Measurements from ENCODE around the gene GNAO1.

Gene GNAO1

DNA sequence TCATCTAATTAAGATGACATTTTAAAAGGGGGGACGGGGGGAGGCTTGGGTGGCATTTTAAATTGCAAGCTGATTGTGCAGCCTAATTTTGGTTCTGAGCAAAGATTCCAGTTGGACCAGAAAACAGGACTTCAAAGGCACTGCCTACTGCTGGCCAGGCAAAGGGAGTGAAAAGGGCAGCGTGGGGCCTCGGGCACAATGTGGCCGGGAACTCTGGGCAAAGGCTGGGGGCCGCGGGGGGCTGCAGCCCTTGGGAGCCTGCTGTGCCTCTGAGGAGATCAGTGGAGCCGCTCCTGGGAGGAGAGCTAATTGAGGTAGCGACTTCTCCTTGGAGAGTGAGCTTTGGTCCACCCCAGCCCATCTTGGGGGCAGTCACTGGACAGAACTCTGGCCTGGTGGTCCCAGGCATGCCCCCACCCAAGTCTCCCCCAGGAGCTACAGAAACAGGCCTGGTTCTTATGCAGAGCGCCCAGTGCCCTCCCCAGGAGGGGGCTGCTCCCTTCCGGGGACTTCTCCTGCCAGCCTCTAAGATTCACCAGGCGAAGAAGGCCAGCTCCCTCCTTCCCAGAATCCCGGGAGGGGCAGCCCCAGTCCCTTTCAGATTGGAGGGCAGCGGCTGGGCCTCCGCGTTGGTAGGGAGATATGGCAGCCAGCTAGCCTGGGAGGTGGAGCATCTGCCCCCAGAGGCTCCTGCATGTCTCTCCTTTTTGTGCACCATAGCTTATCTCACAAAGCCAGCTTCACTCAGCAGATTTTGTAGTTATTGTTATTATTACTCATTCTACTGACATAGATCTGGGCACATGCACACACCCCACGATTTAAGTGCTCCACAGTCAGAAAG, 115.6 kb downstream of the GNAO1 start:
- TF ChIP-seq JUND (IDR thresholded peaks at IDR 0.05; ENCODE audit: low read depth) = no peak
- in situ Hi-C loops (cut with HindIII; ENCODE audit: low pct_unique_long_range_greater_than_20kb, low sequenced_read_pairs) = no loop called here
- no peak for DNase-seq (ENCODE audit: low read depth in 1 of 2, low spot score in 1 of 2)

- no peak for DNase-seq (ENCODE audit: low read depth in 1 of 2, low spot score in 1 of 2)
- in situ Hi-C loops (cut with HindIII; ENCODE audit: low pct_unique_long_range_greater_than_20kb, low sequenced_read_pairs) = no loop called here
- TF ChIP-seq JUND (IDR thresholded peaks at IDR 0.05; ENCODE audit: low read depth) = no peak
Observed at GRCh38 chr16:56307534-56307873, 116.2 kb downstream of the GNAO1 start.

- no peak for TF ChIP-seq JUND (IDR thresholded peaks at IDR 0.05; ENCODE audit: low read depth)
- in situ Hi-C loops (cut with HindIII; ENCODE audit: low pct_unique_long_range_greater_than_20kb, low sequenced_read_pairs) = no loop called here
- DNase-seq (ENCODE audit: low read depth in 1 of 2, low spot score in 1 of 2) = no peak
Observed at GRCh38 chr16:56309008-56309407, 117.7 kb downstream of the GNAO1 start.

- in situ Hi-C loops (cut with HindIII; ENCODE audit: low pct_unique_long_range_greater_than_20kb, low sequenced_read_pairs) = no loop called here
Observed at GRCh38 chr16:56310690-56311089, 119.4 kb downstream of the GNAO1 start.

GRCh38 chr16:56311208-56312027, 120.1 kb downstream of the GNAO1 start:
- no peak for TF ChIP-seq JUND (IDR thresholded peaks at IDR 0.05; ENCODE audit: low read depth)
- DNase-seq (ENCODE audit: low read depth in 1 of 2, low spot score in 1 of 2) = no peak
- in situ Hi-C loops (cut with HindIII; ENCODE audit: low pct_unique_long_range_greater_than_20kb, low sequenced_read_pairs) = no loop called here

More at GRCh38 chr16:56310690-56311089, 119.4 kb downstream of the GNAO1 start:
- no peak for TF ChIP-seq JUND (IDR thresholded peaks at IDR 0.05; ENCODE audit: low read depth)
- DNase-seq (ENCODE audit: low read depth in 1 of 2, low spot score in 1 of 2) = no peak

DNA sequence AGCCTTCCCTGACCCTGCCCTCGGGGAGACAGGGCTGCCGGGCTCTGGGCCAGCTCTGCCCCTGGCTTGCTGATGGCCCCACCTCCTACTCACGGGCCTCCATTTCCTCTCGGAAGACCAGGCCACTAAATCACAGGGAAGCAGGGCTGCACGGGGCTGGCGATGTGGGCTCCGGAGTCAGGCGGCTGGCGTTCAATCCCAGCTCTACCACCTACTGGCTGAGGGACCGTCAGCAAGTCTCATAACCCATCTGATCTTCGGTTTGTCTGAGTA, 120.7 kb downstream of the GNAO1 start:
- TF ChIP-seq JUND (IDR thresholded peaks at IDR 0.05; ENCODE audit: low read depth) = no peak
- no peak for DNase-seq (ENCODE audit: low read depth in 1 of 2, low spot score in 1 of 2)
- in situ Hi-C loops (cut with HindIII; ENCODE audit: low pct_unique_long_range_greater_than_20kb, low sequenced_read_pairs) = no loop called here

DNA sequence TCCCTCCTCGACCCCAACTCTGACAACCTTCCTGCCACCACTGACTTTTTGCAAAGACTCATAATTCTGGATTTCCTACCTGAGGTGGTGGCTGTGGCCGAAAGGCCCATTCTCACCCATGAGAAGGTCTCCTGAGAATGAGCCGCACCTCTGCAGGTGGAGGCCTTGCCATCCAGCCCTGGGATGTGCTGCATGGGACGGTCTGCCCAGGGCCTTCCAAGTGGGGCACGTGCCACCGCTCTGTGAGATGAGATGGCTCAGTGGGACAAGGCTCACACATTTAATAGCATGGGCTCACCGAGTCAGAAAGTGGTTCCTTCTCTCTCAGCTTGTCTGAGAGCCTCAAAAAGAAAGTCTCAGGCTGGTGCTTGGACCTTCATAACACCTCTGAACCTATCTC, 121.3 kb downstream of the GNAO1 start:
- in situ Hi-C loops (cut with HindIII; ENCODE audit: low pct_unique_long_range_greater_than_20kb, low sequenced_read_pairs) = no loop called here
- no peak for DNase-seq (ENCODE audit: low read depth in 1 of 2, low spot score in 1 of 2)
- TF ChIP-seq JUND (IDR thresholded peaks at IDR 0.05; ENCODE audit: low read depth) = no peak

DNA sequence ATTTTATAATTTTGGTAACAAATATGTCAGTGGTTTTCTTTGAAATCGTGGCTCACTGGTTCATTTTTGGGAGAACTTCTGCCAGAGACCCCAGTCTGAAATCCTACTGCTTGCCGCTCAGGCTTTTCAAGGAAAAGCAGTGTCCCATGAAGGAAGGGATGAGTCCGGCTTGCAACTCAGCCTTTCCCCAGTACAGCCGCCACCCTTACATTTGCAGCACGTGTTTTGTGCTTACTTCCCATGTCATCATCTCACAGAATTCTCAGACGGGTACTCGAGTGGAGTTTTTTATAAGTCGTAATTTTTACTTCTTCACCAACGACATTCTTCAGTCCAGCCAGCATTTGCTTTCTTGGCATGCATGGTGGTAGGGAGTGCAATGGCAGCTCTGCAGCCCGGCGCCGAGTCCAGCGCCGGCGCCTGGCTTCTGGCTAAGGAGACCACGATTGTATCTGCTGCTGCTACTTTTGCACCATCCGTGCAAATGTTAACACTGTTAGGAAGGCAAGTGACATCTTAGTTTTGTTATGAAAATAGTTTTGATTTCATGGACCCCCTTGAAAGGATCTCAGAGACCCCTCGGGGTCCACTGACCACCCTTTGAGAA, 123.1 kb downstream of the GNAO1 start:
- no peak for DNase-seq (ENCODE audit: low read depth in 1 of 2, low spot score in 1 of 2)
- in situ Hi-C loops (cut with HindIII; ENCODE audit: low pct_unique_long_range_greater_than_20kb, low sequenced_read_pairs) = no loop called here
- no peak for TF ChIP-seq JUND (IDR thresholded peaks at IDR 0.05; ENCODE audit: low read depth)

DNA sequence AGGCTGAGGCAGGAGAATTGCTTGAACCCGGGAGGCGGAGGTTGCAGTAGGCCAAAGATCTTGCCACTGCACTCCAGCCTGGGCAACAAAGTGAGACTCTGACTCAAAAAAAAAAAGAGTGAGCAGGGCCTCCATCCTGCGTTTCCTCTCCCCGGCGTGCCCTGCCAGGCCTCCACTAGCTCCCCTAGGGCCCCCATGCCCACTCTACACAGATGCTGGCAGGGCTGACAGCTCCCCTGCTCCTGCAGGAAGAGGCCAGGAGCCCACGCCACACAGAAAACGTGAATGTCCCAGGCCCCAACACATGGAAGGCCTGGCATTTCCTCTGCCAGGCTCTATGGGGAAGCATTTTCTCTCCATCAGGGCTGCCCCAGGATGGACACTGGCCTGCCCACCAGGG, 124.7 kb downstream of the GNAO1 start:
- no peak for TF ChIP-seq JUND (IDR thresholded peaks at IDR 0.05; ENCODE audit: low read depth)
- in situ Hi-C loops (cut with HindIII; ENCODE audit: low pct_unique_long_range_greater_than_20kb, low sequenced_read_pairs) = no loop called here
- DNase-seq (ENCODE audit: low read depth in 1 of 2, low spot score in 1 of 2) = no peak

- DNase-seq (ENCODE audit: low read depth in 1 of 2, low spot score in 1 of 2) = no peak
- in situ Hi-C loops (cut with HindIII; ENCODE audit: low pct_unique_long_range_greater_than_20kb, low sequenced_read_pairs) = no loop called here
- TF ChIP-seq JUND (IDR thresholded peaks at IDR 0.05; ENCODE audit: low read depth) = no peak
Observed at GRCh38 chr16:56316545-56316944, 125.3 kb downstream of the GNAO1 start.

GRCh38 chr16:56317998-56318826, 126.9 kb downstream of the GNAO1 start:
- in situ Hi-C loops (cut with HindIII; ENCODE audit: low pct_unique_long_range_greater_than_20kb, low sequenced_read_pairs) = no loop called here
- no peak for TF ChIP-seq JUND (IDR thresholded peaks at IDR 0.05; ENCODE audit: low read depth)
- peak; percentile 68 to 79 for DNase-seq (ENCODE audit: low read depth in 1 of 2, low spot score in 1 of 2)

- no peak for TF ChIP-seq JUND (IDR thresholded peaks at IDR 0.05; ENCODE audit: low read depth)
- DNase-seq (ENCODE audit: low read depth in 1 of 2, low spot score in 1 of 2) = no peak
- in situ Hi-C loops (cut with HindIII; ENCODE audit: low pct_unique_long_range_greater_than_20kb, low sequenced_read_pairs) = no loop called here
Observed at GRCh38 chr16:56318827-56319140, 127.5 kb downstream of the GNAO1 start.
